Measurements from ENCODE around the gene ACTN3.
"Not testable (repeated sequence)": the region's sequence is repeated elsewhere in the genome, so short reads cannot be mapped to it uniquely, and the experiment has no call there.

ACTN3 gene

DNA sequence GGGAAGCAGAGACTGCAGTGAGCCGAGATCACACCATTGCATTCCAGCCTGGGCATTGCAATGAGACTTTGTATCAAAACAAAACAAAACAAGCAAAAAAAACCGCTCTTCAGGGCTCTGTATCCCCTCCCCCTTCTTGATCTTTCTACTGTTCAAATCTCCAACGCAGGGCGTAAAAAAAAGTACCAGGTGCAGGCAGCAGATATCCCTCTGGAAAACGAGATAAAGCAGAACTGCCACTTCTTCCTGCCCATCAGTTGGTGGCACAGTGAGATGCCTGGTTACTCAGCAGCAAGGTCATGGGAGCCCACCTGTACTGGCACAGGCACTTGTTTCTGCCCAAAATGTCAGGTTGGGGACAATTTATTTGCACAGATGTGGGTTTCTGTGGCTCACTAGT lies 57.5 kb downstream of the ACTN3 start:
- no peak overlapping the region for H3K4me3 ChIP-seq (ENCODE audit: low read length)
- no peak for DNase-seq (ENCODE audit: low read depth)
- TF ChIP-seq, protein P1, sequence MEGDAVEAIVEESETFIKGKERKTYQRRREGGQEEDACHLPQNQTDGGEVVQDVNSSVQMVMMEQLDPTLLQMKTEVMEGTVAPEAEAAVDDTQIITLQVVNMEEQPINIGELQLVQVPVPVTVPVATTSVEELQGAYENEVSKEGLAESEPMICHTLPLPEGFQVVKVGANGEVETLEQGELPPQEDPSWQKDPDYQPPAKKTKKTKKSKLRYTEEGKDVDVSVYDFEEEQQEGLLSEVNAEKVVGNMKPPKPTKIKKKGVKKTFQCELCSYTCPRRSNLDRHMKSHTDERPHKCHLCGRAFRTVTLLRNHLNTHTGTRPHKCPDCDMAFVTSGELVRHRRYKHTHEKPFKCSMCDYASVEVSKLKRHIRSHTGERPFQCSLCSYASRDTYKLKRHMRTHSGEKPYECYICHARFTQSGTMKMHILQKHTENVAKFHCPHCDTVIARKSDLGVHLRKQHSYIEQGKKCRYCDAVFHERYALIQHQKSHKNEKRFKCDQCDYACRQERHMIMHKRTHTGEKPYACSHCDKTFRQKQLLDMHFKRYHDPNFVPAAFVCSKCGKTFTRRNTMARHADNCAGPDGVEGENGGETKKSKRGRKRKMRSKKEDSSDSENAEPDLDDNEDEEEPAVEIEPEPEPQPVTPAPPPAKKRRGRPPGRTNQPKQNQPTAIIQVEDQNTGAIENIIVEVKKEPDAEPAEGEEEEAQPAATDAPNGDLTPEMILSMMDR (IDR thresholded peaks at IDR 0.05; ENCODE audit: insufficient read depth, low read depth, low read length, missing control alignments) = no peak

DNA sequence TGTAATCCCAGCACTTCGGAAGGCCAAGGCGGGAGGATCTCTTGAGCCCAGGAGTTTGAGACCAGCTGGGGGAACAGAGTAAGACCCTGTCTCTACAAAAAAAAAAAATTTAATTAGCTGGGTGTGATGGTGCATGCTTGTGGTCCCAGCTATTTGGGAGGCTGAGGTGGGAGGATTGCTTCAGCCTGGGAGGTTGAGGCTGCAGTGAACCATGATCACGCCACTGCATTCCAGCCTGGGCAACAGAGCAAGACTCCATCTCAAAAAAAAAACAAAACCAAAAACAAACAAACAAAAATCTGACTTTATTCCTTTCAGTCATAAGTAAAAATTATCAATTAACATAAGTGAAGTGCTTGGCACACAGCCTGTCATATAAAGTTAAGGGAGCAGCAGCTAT lies 59.9 kb downstream of the ACTN3 start:
- not testable (repeated sequence) for H3K4me3 ChIP-seq (ENCODE audit: low read length); DNase-seq (ENCODE audit: low read depth)

DNA sequence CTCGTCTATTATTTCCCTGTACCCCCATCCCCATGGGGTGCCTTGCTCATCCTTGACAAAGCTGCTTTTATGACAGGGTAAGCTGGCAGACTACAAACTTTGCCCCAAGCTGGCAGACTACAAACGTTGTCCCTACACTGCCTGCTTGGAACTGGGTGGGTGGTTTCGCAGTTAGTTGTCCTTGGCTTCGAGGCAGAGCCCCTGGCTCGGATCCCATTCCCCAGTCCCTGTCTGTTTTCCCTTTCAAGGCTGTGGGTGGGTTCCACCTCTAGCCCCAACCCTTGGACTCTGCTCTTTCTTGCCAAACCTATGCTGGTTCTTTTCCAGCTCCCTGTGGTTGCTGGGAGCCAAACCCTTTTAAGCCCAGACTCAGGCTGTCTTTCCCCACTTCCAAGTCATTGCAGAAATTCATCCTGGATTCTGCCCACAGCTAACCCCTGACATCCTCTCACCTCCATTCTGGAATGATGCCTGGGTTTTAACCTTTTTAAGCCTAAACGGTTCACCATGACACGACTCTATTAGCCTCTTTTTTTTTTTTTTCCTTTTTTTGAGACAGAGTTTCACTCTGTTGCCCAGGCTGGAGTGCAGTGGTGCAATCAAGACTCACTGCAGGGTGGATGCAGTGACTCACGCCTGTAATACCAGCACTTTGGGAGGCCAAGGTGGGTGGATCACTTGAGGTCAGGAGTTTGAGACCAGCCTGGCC lies 60.6 kb downstream of the ACTN3 start:
- no peak overlapping the region for H3K4me3 ChIP-seq (ENCODE audit: low read length)
- TF ChIP-seq, protein P1 (IDR thresholded peaks at IDR 0.05; ENCODE audit: insufficient read depth, low read depth, low read length, missing control alignments) = no peak
- DNase-seq (ENCODE audit: low read depth) = peak; percentile 56

DNA sequence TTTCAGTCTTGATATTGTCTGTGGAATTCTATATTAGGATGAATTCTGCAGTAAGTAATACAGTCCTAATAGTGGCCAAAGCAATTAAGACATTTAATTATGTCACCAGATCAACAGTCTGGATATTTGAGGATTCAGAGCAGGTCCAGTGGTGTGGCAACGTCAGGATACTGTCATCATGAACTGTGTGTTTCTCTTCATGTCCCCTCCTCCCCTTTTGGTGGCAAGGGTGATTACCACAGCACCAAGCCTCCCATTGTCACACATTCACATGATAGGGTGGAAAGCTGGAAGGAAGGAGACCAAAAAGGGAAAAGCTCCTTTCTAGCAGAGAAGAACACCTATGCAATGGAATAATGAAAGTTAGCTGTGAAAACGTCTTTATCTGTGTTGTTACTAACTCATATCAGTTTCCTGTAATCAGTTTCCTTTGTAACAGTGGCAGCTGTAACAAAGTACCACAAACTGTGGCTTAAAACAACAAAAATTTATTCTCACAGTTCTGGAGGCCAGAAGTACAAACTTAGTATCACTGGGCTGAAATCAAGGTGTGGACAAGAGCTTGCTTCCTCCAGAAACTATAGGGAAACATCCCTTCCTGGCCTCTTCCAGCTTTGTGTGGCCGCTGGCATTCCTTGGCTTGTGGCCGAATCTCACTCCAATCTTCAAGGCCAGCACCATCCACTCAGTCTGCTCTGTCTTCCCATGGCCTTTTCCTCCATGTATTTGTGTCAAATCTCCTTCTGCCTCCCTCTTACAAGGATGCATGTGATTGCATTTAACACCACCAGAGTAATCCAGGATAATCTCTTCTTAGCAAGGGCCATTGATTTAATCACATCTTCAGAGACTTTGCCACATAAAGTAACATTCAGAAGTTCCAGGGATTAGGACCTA lies 63.3 kb downstream of the ACTN3 start:
- no peak for DNase-seq (ENCODE audit: low read depth)
- no peak overlapping the region for H3K4me3 ChIP-seq (ENCODE audit: low read length)
- TF ChIP-seq, protein P1 (IDR thresholded peaks at IDR 0.05; ENCODE audit: insufficient read depth, low read depth, low read length, missing control alignments) = no peak

DNA sequence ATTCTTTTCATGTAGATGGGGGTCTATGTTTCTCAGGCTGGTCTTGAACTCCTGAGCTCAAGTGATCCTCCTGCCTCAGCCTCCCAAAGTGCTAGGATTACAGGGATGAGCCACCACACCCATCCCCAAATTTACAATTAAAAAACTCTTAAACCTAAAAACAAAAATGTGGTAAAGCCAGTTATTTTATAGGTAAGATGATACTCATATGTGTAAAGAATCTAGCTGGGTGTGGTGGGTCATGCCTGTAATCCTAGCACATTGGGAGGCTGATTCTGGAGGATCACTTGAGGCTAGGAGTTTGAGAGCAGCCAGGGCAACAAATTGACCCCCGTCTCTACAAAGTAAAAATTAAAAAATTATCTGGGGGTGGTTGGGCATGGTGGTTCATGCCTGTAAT lies 65.8 kb downstream of the ACTN3 start:
- DNase-seq (ENCODE audit: low read depth) = no peak
- TF ChIP-seq, protein P1 (IDR thresholded peaks at IDR 0.05; ENCODE audit: insufficient read depth, low read depth, low read length, missing control alignments) = no peak
- H3K4me3 ChIP-seq (ENCODE audit: low read length) = no peak overlapping the region

Data from epithelial cell of esophagus (primary cell).